Stimulated activated CD4-positive, alpha-beta T cell treated with anti-CD3 and anti-CD28 coated beads, Interleukin-2, amount 100 ng/mL, for 48 hours (primary cell): ENCODE results near the gene LDLRAD3.

Source experiments
- DNase-seq, 2 donors: peaks; one replicate each; pipeline ENCODE4 v3.0.0-alpha.2; 2020

LDLRAD3 gene

GRCh38 chr11:35928688-35929395 lies 15.0 kb upstream of the LDLRAD3 start:
- DNase-seq, result no peak

- no peak for DNase-seq
These were observed 13.4 kb upstream of the LDLRAD3 start for GRCh38 chr11:35930466-35930865.

- no peak for DNase-seq
These were observed 11.7 kb upstream of the LDLRAD3 start for GRCh38 chr11:35932121-35932520.

GRCh38 chr11:35932681-35933319 lies 11.1 kb upstream of the LDLRAD3 start:
- no peak for DNase-seq

GRCh38 chr11:35933320-35933871 lies 10.5 kb upstream of the LDLRAD3 start:
- DNase-seq, result no peak

GRCh38 chr11:35934271-35934670 lies 9.6 kb upstream of the LDLRAD3 start:
- DNase-seq, result no peak

GRCh38 chr11:35934981-35935380 lies 8.9 kb upstream of the LDLRAD3 start:
- DNase-seq, result no peak

GRCh38 chr11:35935390-35935789 lies 8.5 kb upstream of the LDLRAD3 start:
- DNase-seq, result no peak

GRCh38 chr11:35937111-35937510 lies 6.8 kb upstream of the LDLRAD3 start:
- DNase-seq, result no peak

- DNase-seq, result no peak
These were observed 6.2 kb upstream of the LDLRAD3 start for GRCh38 chr11:35937700-35938099.

GRCh38 chr11:35938231-35938630 lies 5.6 kb upstream of the LDLRAD3 start:
- DNase-seq, result no peak

- no peak for DNase-seq
These were observed 553 bp upstream of the LDLRAD3 start for GRCh38 chr11:35943309-35943708.

- no peak for DNase-seq
These were observed 758 bp downstream of the LDLRAD3 start for GRCh38 chr11:35944503-35945136.

- no peak for DNase-seq
These were observed 1.3 kb downstream of the LDLRAD3 start for GRCh38 chr11:35945137-35945518.

GRCh38 chr11:35946766-35947165 lies 2.9 kb downstream of the LDLRAD3 start:
- no peak for DNase-seq

- DNase-seq, result no peak
These were observed 3.6 kb downstream of the LDLRAD3 start for GRCh38 chr11:35947437-35947836.

GRCh38 chr11:35949242-35949641 lies 5.4 kb downstream of the LDLRAD3 start:
- no peak for DNase-seq

- no peak for DNase-seq
These were observed 6.2 kb downstream of the LDLRAD3 start for GRCh38 chr11:35950082-35950481.

- no peak for DNase-seq
These were observed 7.8 kb downstream of the LDLRAD3 start for GRCh38 chr11:35951680-35952079.

- no peak for DNase-seq
These were observed 9.4 kb downstream of the LDLRAD3 start for GRCh38 chr11:35953081-35953760.

- DNase-seq, result no peak
These were observed 10.3 kb downstream of the LDLRAD3 start for GRCh38 chr11:35954205-35954604.

- no peak for DNase-seq
These were observed 11.8 kb downstream of the LDLRAD3 start for GRCh38 chr11:35955636-35956035.

- DNase-seq, result no peak
These were observed 18.7 kb downstream of the LDLRAD3 start for GRCh38 chr11:35962369-35963138.
